Natural killer cell treated with Interleukin-12 subunit alpha and Interleukin-12 subunit beta and Interleukin-15 and Interleukin-18, amount 100 ng/mL, for 72 hours (primary cell): ENCODE results near the gene SPIB. TPM values are rescaled to one million over a fixed set of nuclear protein-coding genes. Genes with fewer than 3 reads are reported as not detected.
A peak's percentile ranks its signal among the peaks of the same experiment; 100 is the strongest.

ENCODE experiments used
- ATAC-seq, 2 donors: fragments of 150-1000 bp; cut with Tn5 transposase in 1 of 2; sonication (Bioruptor Pico), chemical (Tn5 transposase) in 1 of 2; 2 replicates each; pipeline ENCODE4 v1.10.0; 2021
- DNase-seq: peaks from one replicate; pipeline ENCODE4 v3.0.0; 2022; ENCODE audit warnings: low spot score
- H3K27ac Mint-ChIP-seq, 2 donors: 1 replicate in 1 of 2; 2 replicates in 1 of 2; pipeline ENCODE4 v1.8.0; 2022; ENCODE audit warnings: mixed read lengths in 2 of 2, mild to moderate bottlenecking in 1 of 2, moderate library complexity in 1 of 2
- H3K27me3 Mint-ChIP-seq, 2 donors: 1 replicate in 1 of 2; 2 replicates in 1 of 2; pipeline ENCODE4 v1.8.0; 2022; ENCODE audit warnings: mixed read lengths in 2 of 2
- H3K36me3 Mint-ChIP-seq: one replicate; pipeline ENCODE4 v1.8.0; 2022; ENCODE audit warnings: mixed read lengths
- H3K4me1 Mint-ChIP-seq, 2 donors: 1 replicate in 1 of 2; 2 replicates in 1 of 2; pipeline ENCODE4 v1.8.0; 2022; ENCODE audit warnings: low read depth in 2 of 2, mixed read lengths in 2 of 2, mild to moderate bottlenecking in 1 of 2
- H3K4me3 Mint-ChIP-seq: one replicate; pipeline ENCODE4 v1.8.0; 2022; ENCODE audit warnings: mixed read lengths
- H3K9me3 Mint-ChIP-seq: 2 replicates; pipeline ENCODE4 v1.8.0; 2022; ENCODE audit warnings: mixed read lengths
- total RNA-seq, 2 donors: library from RNA; stranded (reverse); gene quantifications; one replicate each; pipeline ENCODE4 v1.2.3, GENCODE V29; 2022

Gene SPIB
- total RNA-seq, result 1 to 10 TPM in 1 of 2 donors, under 1 TPM in 1; 0.38 to 4.2 TPM

GRCh38 chr19:50418176-50419021, at the start of gene SPIB:
TSS of gene SPIB (plus strand) at chr19:50418938. CDS start at chr19:50418963, 25 bp downstream.
- ATAC-seq (peak in 1 of 2 donors; percentile 10), DNase-seq (peak; percentile 53)
- H3K27ac Mint-ChIP-seq, result peak within 1 kb of the TSS in 1 of 2 donors; percentile 70
- peaks cover 4% of the 10 kb centered on the region for H3K36me3 Mint-ChIP-seq
- peaks cover 16 to 18% of the 10 kb centered on the region in 2 donors for H3K4me1 Mint-ChIP-seq
- H3K4me3 Mint-ChIP-seq, result peak within 1 kb of the TSS; percentile 11
- H3K9me3 Mint-ChIP-seq, result no peaks in the 10 kb centered on the region
- peaks cover 22 to 24% of the 10 kb centered on the region in 2 donors for H3K27me3 Mint-ChIP-seq

- H3K9me3 Mint-ChIP-seq, result no peaks in the 10 kb centered on the region
- H3K4me1 Mint-ChIP-seq, result peaks cover 19 to 32% of the 10 kb centered on the region in 2 donors
- ATAC-seq, result no peak
- no peaks in the 10 kb centered on the region for H3K36me3 Mint-ChIP-seq
- H3K27me3 Mint-ChIP-seq, result no peaks in the 10 kb centered on the region
- no peak overlapping the region for H3K4me3 Mint-ChIP-seq
- DNase-seq, result no peak
- no peak overlapping the region for H3K27ac Mint-ChIP-seq
Observed at GRCh38 chr19:50371914-50372475, 46.7 kb upstream of the SPIB start.

- no peaks in the 10 kb centered on the region for H3K9me3 Mint-ChIP-seq
- peak within 1 kb of the TSS; percentile 92 to 97 for H3K27ac Mint-ChIP-seq
- no peaks in the 10 kb centered on the region for H3K27me3 Mint-ChIP-seq
- H3K4me3 Mint-ChIP-seq, result peak within 1 kb of the TSS; percentile 97
- ATAC-seq (peak; percentile 95 to 96), DNase-seq (peak; percentile 95)
- peaks cover 20 to 24% of the 10 kb centered on the region in 2 donors for H3K4me1 Mint-ChIP-seq
- peaks cover 12% of the 10 kb centered on the region for H3K36me3 Mint-ChIP-seq
Observed at GRCh38 chr19:50376166-50377050, 42.3 kb upstream of the SPIB start, which contains the start of gene NR1H2. TSS of gene NR1H2 (plus strand) at chr19:50376457. CDS start at chr19:50377606, 1,149 bp downstream.

GRCh38 chr19:50377051-50377461, 41.7 kb upstream of the SPIB start:
- Mint-ChIP-seq H3K4me3 (peak overlapping the region; percentile 97), H3K9me3 (no peaks in the 10 kb centered on the region), H3K36me3 (peaks cover 12% of the 10 kb centered on the region), H3K4me1 (peaks cover 20 to 24% of the 10 kb centered on the region in 2 donors), H3K27ac (peak overlapping the region; percentile 92 to 97), H3K27me3 (no peaks in the 10 kb centered on the region)
- ATAC-seq (no peak), DNase-seq (no peak)

GRCh38 chr19:50377517-50377916, 41.2 kb upstream of the SPIB start:
- Mint-ChIP-seq H3K4me3 (peak overlapping the region; percentile 97), H3K36me3 (peaks cover 12% of the 10 kb centered on the region), H3K4me1 (peaks cover 20 to 24% of the 10 kb centered on the region in 2 donors), H3K27me3 (no peaks in the 10 kb centered on the region), H3K27ac (peak overlapping the region; percentile 92 to 97), H3K9me3 (no peaks in the 10 kb centered on the region)
- ATAC-seq (no peak), DNase-seq (no peak)

GRCh38 chr19:50378169-50378862, 40.4 kb upstream of the SPIB start:
- no peaks in the 10 kb centered on the region for H3K9me3 Mint-ChIP-seq
- H3K4me3 Mint-ChIP-seq, result peak overlapping the region; percentile 97
- peaks cover 23 to 28% of the 10 kb centered on the region in 2 donors for H3K4me1 Mint-ChIP-seq
- ATAC-seq, result no peak
- peaks cover 12% of the 10 kb centered on the region for H3K36me3 Mint-ChIP-seq
- DNase-seq, result no peak
- no peak overlapping the region for H3K27ac Mint-ChIP-seq
- H3K27me3 Mint-ChIP-seq, result no peaks in the 10 kb centered on the region

GRCh38 chr19:50378863-50379236, 39.9 kb upstream of the SPIB start:
- Mint-ChIP-seq H3K27me3 (no peaks in the 10 kb centered on the region), H3K9me3 (no peaks in the 10 kb centered on the region), H3K36me3 (peaks cover 12% of the 10 kb centered on the region), H3K4me1 (peaks cover 29 to 33% of the 10 kb centered on the region in 2 donors), H3K4me3 (no peak overlapping the region), H3K27ac (no peak overlapping the region)
- ATAC-seq (no peak), DNase-seq (no peak)

GRCh38 chr19:50379602-50380001, 39.1 kb upstream of the SPIB start:
- Mint-ChIP-seq H3K4me1 (peaks cover 35 to 37% of the 10 kb centered on the region in 2 donors), H3K27ac (no peak overlapping the region), H3K27me3 (no peaks in the 10 kb centered on the region), H3K4me3 (no peak overlapping the region), H3K36me3 (peaks cover 13% of the 10 kb centered on the region), H3K9me3 (no peaks in the 10 kb centered on the region)
- no peak for ATAC-seq
- no peak for DNase-seq

GRCh38 chr19:50380137-50380536, 38.6 kb upstream of the SPIB start:
- Mint-ChIP-seq H3K4me1 (peaks cover 40 to 42% of the 10 kb centered on the region in 2 donors), H3K36me3 (peaks cover 18% of the 10 kb centered on the region), H3K27ac (no peak overlapping the region), H3K9me3 (no peaks in the 10 kb centered on the region), H3K4me3 (no peak overlapping the region), H3K27me3 (no peaks in the 10 kb centered on the region)
- ATAC-seq (no peak), DNase-seq (no peak)

GRCh38 chr19:50380751-50381151, 38.0 kb upstream of the SPIB start:
- Mint-ChIP-seq H3K36me3 (peaks cover 19% of the 10 kb centered on the region), H3K9me3 (no peaks in the 10 kb centered on the region), H3K4me1 (peaks cover 42 to 45% of the 10 kb centered on the region in 2 donors), H3K27me3 (no peaks in the 10 kb centered on the region), H3K4me3 (no peak overlapping the region), H3K27ac (no peak overlapping the region)
- ATAC-seq, result no peak
- no peak for DNase-seq

- Mint-ChIP-seq H3K27ac (no peak overlapping the region), H3K9me3 (no peaks in the 10 kb centered on the region), H3K4me1 (peaks cover 37 to 38% of the 10 kb centered on the region in 2 donors), H3K4me3 (no peak overlapping the region), H3K27me3 (no peaks in the 10 kb centered on the region), H3K36me3 (peaks cover 19% of the 10 kb centered on the region)
- DNase-seq (no peak), ATAC-seq (no peak)
Observed at GRCh38 chr19:50381881-50382729, 36.6 kb upstream of the SPIB start.

- H3K27me3 Mint-ChIP-seq, result no peaks in the 10 kb centered on the region
- H3K27ac Mint-ChIP-seq, result peak overlapping the region; percentile 76 to 87
- H3K36me3 Mint-ChIP-seq, result peaks cover 19% of the 10 kb centered on the region
- DNase-seq, result no peak
- H3K9me3 Mint-ChIP-seq, result no peaks in the 10 kb centered on the region
- H3K4me1 Mint-ChIP-seq, result peaks cover 38 to 41% of the 10 kb centered on the region in 2 donors
- peak overlapping the region; percentile 90 for H3K4me3 Mint-ChIP-seq
- ATAC-seq, result no peak
Observed at GRCh38 chr19:50383001-50383851, 35.5 kb upstream of the SPIB start.
